ENCODE data around the gene PLB1. TPM values are rescaled to one million over a fixed set of nuclear protein-coding genes. Genes with fewer than 3 reads are reported as not detected.

PLB1 gene
- total RNA-seq, 1 experiment from 2014 or later: 0.44 TPM

DNA sequence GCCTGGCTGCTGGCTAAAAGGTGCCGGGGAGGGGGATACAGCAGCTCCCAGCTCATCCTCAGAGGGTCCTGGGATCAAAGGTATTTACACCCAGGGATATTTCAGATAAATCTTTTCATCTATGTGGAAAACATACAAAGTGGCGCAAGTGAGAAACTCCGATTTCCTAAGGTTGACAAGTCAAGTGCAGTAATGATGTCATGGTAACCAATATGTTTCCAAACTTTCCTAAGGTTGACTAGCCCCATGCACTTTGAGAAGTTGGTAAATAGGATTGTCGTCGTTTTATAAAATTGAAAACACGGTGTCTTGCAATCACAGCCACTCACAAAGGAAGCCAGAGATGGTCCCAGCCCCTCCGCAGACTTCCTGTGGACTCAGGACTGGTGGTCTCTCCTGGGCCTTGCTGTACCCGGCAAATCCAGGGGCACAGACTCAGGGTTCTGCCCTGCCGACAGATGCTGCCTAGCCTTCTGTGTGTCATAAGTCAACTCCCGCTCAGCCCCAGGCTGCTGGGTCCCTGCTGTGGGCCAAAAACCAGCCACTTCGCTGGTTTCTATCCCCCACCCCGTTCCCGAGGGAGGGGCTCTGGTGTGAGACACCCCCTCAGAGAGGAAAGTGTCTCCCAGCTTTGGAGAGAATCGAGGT, 144.5 kb downstream of the PLB1 start:
- Mint-ChIP-seq H3K27ac (no peak overlapping the region), H3K36me3 (no peaks in the 10 kb centered on the region)

More for the DNA sequence above, 144.5 kb downstream of the PLB1 start:
- H3K4me3 Mint-ChIP-seq: no peak overlapping the region
- no peak for DNase-seq (ENCODE audit: low spot score)
- ATAC-seq: no peak
- CTCF ChIA-PET: interaction anchor here (0.6 kb wide), 1 partner anchor 74 kb away, joined by 3 read pairs; no protein-coding TSS in a partner anchor
- no peaks in the 10 kb centered on the region for H3K9me3 Mint-ChIP-seq
- TF ChIP-seq E2F1 (CRISPR knock-in tag; IDR thresholded peaks at IDR 0.05) (no peak), PREB (CRISPR knock-in tag; IDR thresholded peaks at IDR 0.05; ENCODE audit: borderline replicate concordance) (no peak), FOXJ3 (CRISPR knock-in tag; IDR thresholded peaks at IDR 0.05; ENCODE audit: borderline replicate concordance) (no peak), AFF4 (CRISPR knock-in tag; IDR thresholded peaks at IDR 0.05; ENCODE audit: borderline replicate concordance) (no peak), HMGXB4 (CRISPR knock-in tag; IDR thresholded peaks at IDR 0.05) (no peak), NFATC4 (CRISPR knock-in tag; IDR thresholded peaks at IDR 0.05) (no peak), TP53 (CRISPR knock-in tag; IDR thresholded peaks at IDR 0.05) (no peak), SOX15 (CRISPR knock-in tag; IDR thresholded peaks at IDR 0.05) (no peak), GTF2I (CRISPR knock-in tag; conservative IDR thresholded peaks at IDR 0.05) (no peak), RORB (CRISPR knock-in tag; IDR thresholded peaks at IDR 0.05) (no peak), MYBL2 (CRISPR knock-in tag; IDR thresholded peaks at IDR 0.05) (no peak)
- TF ChIP-seq, protein P1, sequence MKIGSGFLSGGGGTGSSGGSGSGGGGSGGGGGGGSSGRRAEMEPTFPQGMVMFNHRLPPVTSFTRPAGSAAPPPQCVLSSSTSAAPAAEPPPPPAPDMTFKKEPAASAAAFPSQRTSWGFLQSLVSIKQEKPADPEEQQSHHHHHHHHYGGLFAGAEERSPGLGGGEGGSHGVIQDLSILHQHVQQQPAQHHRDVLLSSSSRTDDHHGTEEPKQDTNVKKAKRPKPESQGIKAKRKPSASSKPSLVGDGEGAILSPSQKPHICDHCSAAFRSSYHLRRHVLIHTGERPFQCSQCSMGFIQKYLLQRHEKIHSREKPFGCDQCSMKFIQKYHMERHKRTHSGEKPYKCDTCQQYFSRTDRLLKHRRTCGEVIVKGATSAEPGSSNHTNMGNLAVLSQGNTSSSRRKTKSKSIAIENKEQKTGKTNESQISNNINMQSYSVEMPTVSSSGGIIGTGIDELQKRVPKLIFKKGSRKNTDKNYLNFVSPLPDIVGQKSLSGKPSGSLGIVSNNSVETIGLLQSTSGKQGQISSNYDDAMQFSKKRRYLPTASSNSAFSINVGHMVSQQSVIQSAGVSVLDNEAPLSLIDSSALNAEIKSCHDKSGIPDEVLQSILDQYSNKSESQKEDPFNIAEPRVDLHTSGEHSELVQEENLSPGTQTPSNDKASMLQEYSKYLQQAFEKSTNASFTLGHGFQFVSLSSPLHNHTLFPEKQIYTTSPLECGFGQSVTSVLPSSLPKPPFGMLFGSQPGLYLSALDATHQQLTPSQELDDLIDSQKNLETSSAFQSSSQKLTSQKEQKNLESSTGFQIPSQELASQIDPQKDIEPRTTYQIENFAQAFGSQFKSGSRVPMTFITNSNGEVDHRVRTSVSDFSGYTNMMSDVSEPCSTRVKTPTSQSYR (CRISPR knock-in tag; IDR thresholded peaks at IDR 0.05): no peak
- TF ChIP-seq, protein P2, sequence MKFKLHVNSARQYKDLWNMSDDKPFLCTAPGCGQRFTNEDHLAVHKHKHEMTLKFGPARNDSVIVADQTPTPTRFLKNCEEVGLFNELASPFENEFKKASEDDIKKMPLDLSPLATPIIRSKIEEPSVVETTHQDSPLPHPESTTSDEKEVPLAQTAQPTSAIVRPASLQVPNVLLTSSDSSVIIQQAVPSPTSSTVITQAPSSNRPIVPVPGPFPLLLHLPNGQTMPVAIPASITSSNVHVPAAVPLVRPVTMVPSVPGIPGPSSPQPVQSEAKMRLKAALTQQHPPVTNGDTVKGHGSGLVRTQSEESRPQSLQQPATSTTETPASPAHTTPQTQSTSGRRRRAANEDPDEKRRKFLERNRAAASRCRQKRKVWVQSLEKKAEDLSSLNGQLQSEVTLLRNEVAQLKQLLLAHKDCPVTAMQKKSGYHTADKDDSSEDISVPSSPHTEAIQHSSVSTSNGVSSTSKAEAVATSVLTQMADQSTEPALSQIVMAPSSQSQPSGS (CRISPR knock-in tag; IDR thresholded peaks at IDR 0.05; ENCODE audit: borderline replicate concordance, low read depth): no peak
- TF ChIP-seq, protein P3, sequence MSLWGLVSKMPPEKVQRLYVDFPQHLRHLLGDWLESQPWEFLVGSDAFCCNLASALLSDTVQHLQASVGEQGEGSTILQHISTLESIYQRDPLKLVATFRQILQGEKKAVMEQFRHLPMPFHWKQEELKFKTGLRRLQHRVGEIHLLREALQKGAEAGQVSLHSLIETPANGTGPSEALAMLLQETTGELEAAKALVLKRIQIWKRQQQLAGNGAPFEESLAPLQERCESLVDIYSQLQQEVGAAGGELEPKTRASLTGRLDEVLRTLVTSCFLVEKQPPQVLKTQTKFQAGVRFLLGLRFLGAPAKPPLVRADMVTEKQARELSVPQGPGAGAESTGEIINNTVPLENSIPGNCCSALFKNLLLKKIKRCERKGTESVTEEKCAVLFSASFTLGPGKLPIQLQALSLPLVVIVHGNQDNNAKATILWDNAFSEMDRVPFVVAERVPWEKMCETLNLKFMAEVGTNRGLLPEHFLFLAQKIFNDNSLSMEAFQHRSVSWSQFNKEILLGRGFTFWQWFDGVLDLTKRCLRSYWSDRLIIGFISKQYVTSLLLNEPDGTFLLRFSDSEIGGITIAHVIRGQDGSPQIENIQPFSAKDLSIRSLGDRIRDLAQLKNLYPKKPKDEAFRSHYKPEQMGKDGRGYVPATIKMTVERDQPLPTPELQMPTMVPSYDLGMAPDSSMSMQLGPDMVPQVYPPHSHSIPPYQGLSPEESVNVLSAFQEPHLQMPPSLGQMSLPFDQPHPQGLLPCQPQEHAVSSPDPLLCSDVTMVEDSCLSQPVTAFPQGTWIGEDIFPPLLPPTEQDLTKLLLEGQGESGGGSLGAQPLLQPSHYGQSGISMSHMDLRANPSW (CRISPR knock-in tag; conservative IDR thresholded peaks at IDR 0.05; ENCODE audit: low read depth): no peak
- POLR2A ChIA-PET: no interaction called here
- H3K27me3 Mint-ChIP-seq (ENCODE audit: low read depth): no peaks in the 10 kb centered on the region
- peaks cover 20% of the 10 kb centered on the region for H3K4me1 Mint-ChIP-seq
